CD4-positive, alpha-beta memory T cell (primary cell): ENCODE results near the gene GNA15. TPM values are rescaled to one million over a fixed set of nuclear protein-coding genes. Genes with fewer than 3 reads are reported as not detected.

Source experiments
- CTCF ChIA-PET: fragments of 350-600 bp; sonication (Branson Sonifier 250); formaldehyde crosslinking; loops from one replicate; lab custom pipeline; 2021; ENCODE audit warnings: inconsistent platforms; ENCODE audit not compliant: partially characterized antibody; lab: Charles Lee
- POLR2A ChIA-PET: fragments of 350-600 bp; sonication (Branson Sonifier 250); formaldehyde crosslinking; loops from one replicate; lab custom pipeline; 2021; ENCODE audit not compliant: partially characterized antibody; lab: Charles Lee
- DNase-seq, 5 donors: peaks; one replicate each; pipeline versions ENCODE4 v3.0.0 to v3.0.0-alpha.2; 2020 to 2022; ENCODE audit warnings: mixed read lengths in 1 of 5
- H3K27ac ChIP-seq: one replicate; pipeline ENCODE4 v1.7.0; 2013; ENCODE audit warnings: low read depth, low read length
- H3K27me3 ChIP-seq: 2 replicates; pipeline ENCODE4 v1.7.0; 2013; ENCODE audit warnings: mild to moderate bottlenecking, low read length, moderate library complexity; ENCODE audit not compliant: insufficient read depth
- H3K36me3 ChIP-seq: 2 replicates; pipeline ENCODE4 v1.7.0; 2013; ENCODE audit warnings: mild to moderate bottlenecking, low read length, moderate library complexity; ENCODE audit not compliant: insufficient read depth
- H3K4me1 ChIP-seq: 2 replicates; pipeline ENCODE4 v1.7.0; 2013; ENCODE audit warnings: mild to moderate bottlenecking, low read length, moderate library complexity; ENCODE audit not compliant: insufficient read depth
- H3K4me3 ChIP-seq, 2 donors: one replicate each; pipeline ENCODE4 v1.7.0; 2013; ENCODE audit warnings: low read length in 2 of 2, mild to moderate bottlenecking in 1 of 2
- H3K9me3 ChIP-seq, 2 donors: one replicate each; pipeline ENCODE4 v1.7.0; 2013; ENCODE audit warnings: low read length in 2 of 2, control low read depth in 1 of 2; ENCODE audit not compliant: control insufficient read depth in 1 of 2
- H3K27ac Mint-ChIP-seq, 7 donors: one replicate each; pipeline ENCODE4 v1.8.0; 2020 to 2021; ENCODE audit warnings: mixed read lengths in 7 of 7, mild to moderate bottlenecking in 6 of 7, inconsistent platforms in 3 of 7, moderate library complexity in 3 of 7
- H3K27me3 Mint-ChIP-seq, 2 donors: one replicate each; pipeline ENCODE4 v1.8.0; 2020 to 2021; ENCODE audit warnings: mixed read lengths in 2 of 2
- H3K36me3 Mint-ChIP-seq, 2 donors: one replicate each; pipeline ENCODE4 v1.8.0; 2020 to 2021; ENCODE audit warnings: mixed read lengths in 2 of 2, inconsistent platforms in 1 of 2, mild to moderate bottlenecking in 1 of 2
- H3K4me1 Mint-ChIP-seq, 4 donors: one replicate each; pipeline ENCODE4 v1.8.0; 2020 to 2021; ENCODE audit warnings: mixed read lengths in 4 of 4, mild to moderate bottlenecking in 1 of 4
- H3K4me3 Mint-ChIP-seq, 8 donors: one replicate each; pipeline ENCODE4 v1.8.0; 2020 to 2021; ENCODE audit warnings: mixed read lengths in 8 of 8, mild to moderate bottlenecking in 7 of 8, moderate library complexity in 6 of 8, inconsistent platforms in 3 of 8
- H3K9me3 Mint-ChIP-seq, 8 donors: one replicate each; pipeline ENCODE4 v1.8.0; 2020 to 2021; ENCODE audit warnings: mixed read lengths in 8 of 8, mild to moderate bottlenecking in 5 of 8, inconsistent platforms in 3 of 8, moderate library complexity in 1 of 8
- intact Hi-C: fragments of 100-400 bp; cut with micrococcal nuclease; formaldehyde crosslinking; loops from one replicate; pipeline ENCODE4 v1.15.1; 2023
- polyA plus RNA-seq, 2 donors: library from polyadenylated mRNA; unstranded; fragments of 300-500 nt; fragmentation: Illumina TruSeq; gene quantifications; one replicate each; pipeline ENCODE4 v1.2.3, GENCODE V29; 2021
- total RNA-seq, 2 experiments: library from RNA; stranded (reverse); gene quantifications; one replicate each; pipeline ENCODE4 v1.2.3, GENCODE V29; 2021

The GNA15 gene
- total and polyA plus RNA-seq, 4 experiments from 2014 or later = 2.5 to 4.8 (median 3.5) TPM

GRCh38 chr19:3161453-3161852 is 25.6 kb downstream of the GNA15 start:
- intact Hi-C loops = loop anchor here (5.0 kb wide), 1 partner anchor 209 kb away; no protein-coding TSS in a partner anchor
- POLR2A ChIA-PET = interaction anchor here (0.6 to 1.6 kb wide), 2 partner anchors 16 to 18 kb away, joined by 3 to 6 read pairs; partner anchors contain the start of gene S1PR4
- peaks cover 9 to 30% (median 21%) of the 10 kb centered on the region in 4 donors for H3K4me1 Mint-ChIP-seq
- Histone ChIP-seq H3K27me3 (no peaks in the 10 kb centered on the region), H3K9me3 (no peaks in the 10 kb centered on the region), H3K4me1 (peaks cover 11% of the 10 kb centered on the region), H3K36me3 (no peaks in the 10 kb centered on the region), H3K27ac (no peak overlapping the region), H3K4me3 (no peak overlapping the region)
- H3K27me3 Mint-ChIP-seq = no peaks in the 10 kb centered on the region
- no peak overlapping the region for H3K4me3 Mint-ChIP-seq
- DNase-seq = no peak
- CTCF ChIA-PET = interaction anchor here (0.8 to 5.6 kb wide), 12 partner anchors 9 to 85 kb away, joined by 3 to 101 read pairs (median 8); no protein-coding TSS in a partner anchor
- peaks cover 13 to 15% of the 10 kb centered on the region in 2 donors for H3K36me3 Mint-ChIP-seq
- peaks cover 0 to 7% (median 0%) of the 10 kb centered on the region in 8 donors for H3K9me3 Mint-ChIP-seq
- H3K27ac Mint-ChIP-seq = peak overlapping the region; percentile 25 to 70 (median 42)

- Mint-ChIP-seq H3K36me3 (peaks cover 13 to 15% of the 10 kb centered on the region in 2 donors), H3K4me3 (no peak overlapping the region), H3K27me3 (no peaks in the 10 kb centered on the region), H3K27ac (peak overlapping the region; percentile 50 to 92 (median 77)), H3K4me1 (peaks cover 7 to 30% (median 16%) of the 10 kb centered on the region in 4 donors), H3K9me3 (peaks cover 0 to 7% (median 0%) of the 10 kb centered on the region in 8 donors)
- POLR2A ChIA-PET = interaction anchor here (1.1 to 1.5 kb wide), 2 partner anchors 22 to 33 kb away, joined by 4 to 6 read pairs; no protein-coding TSS in a partner anchor
- no peak overlapping the region for H3K4me3 ChIP-seq
- no peaks in the 10 kb centered on the region for H3K9me3 ChIP-seq
- CTCF ChIA-PET = interaction anchor here (0.9 to 5.6 kb wide), 16 partner anchors 8 to 102 kb away, joined by 3 to 101 read pairs (median 6); no protein-coding TSS in a partner anchor
- no peaks in the 10 kb centered on the region for H3K36me3 ChIP-seq
- intact Hi-C loops = loop anchor here (1.0 to 5.0 kb wide), 6 partner anchors 16 to 210 kb away; partner anchors contain the start of gene S1PR4
- peaks cover 11% of the 10 kb centered on the region for H3K4me1 ChIP-seq
- H3K27me3 ChIP-seq = no peaks in the 10 kb centered on the region
- H3K27ac ChIP-seq = no peak overlapping the region
- no peak for DNase-seq
Measured at GRCh38 chr19:3162418-3163229, 26.8 kb downstream of the GNA15 start.

- POLR2A ChIA-PET = interaction anchor here (0.7 to 1.5 kb wide), 2 partner anchors 21 to 1297 kb away, joined by 4 to 6 read pairs; no protein-coding TSS in a partner anchor
- peak overlapping the region in 3 of 8 donors; percentile 5 to 55 (median 55) for H3K4me3 Mint-ChIP-seq
- intact Hi-C loops = loop anchor here (1.0 to 5.0 kb wide), 6 partner anchors 15 to 211 kb away; partner anchors contain the start of gene S1PR4
- CTCF ChIA-PET = interaction anchor here (0.9 to 3.9 kb wide), 14 partner anchors 10 to 213 kb away, joined by 3 to 68 read pairs (median 5); no protein-coding TSS in a partner anchor
- H3K27me3 ChIP-seq = no peaks in the 10 kb centered on the region
- H3K27ac ChIP-seq = no peak overlapping the region
- no peaks in the 10 kb centered on the region for H3K27me3 Mint-ChIP-seq
- H3K9me3 ChIP-seq = no peaks in the 10 kb centered on the region
- peaks cover 9 to 30% (median 15%) of the 10 kb centered on the region in 4 donors for H3K4me1 Mint-ChIP-seq
- H3K27ac Mint-ChIP-seq = peak overlapping the region; percentile 62 to 92 (median 77)
- no peak overlapping the region for H3K4me3 ChIP-seq
- H3K9me3 Mint-ChIP-seq = peaks cover 0 to 7% (median 0%) of the 10 kb centered on the region in 8 donors
- H3K4me1 ChIP-seq = peaks cover 11% of the 10 kb centered on the region
- peaks cover 13 to 15% of the 10 kb centered on the region in 2 donors for H3K36me3 Mint-ChIP-seq
- H3K36me3 ChIP-seq = no peaks in the 10 kb centered on the region
- DNase-seq = peak; percentile 69 to 73 (median 71)
Measured at GRCh38 chr19:3163230-3163886, 27.5 kb downstream of the GNA15 start.

- Histone ChIP-seq H3K9me3 (no peaks in the 10 kb centered on the region), H3K36me3 (no peaks in the 10 kb centered on the region), H3K27me3 (no peaks in the 10 kb centered on the region), H3K4me3 (no peak overlapping the region), H3K4me1 (peaks cover 11% of the 10 kb centered on the region), H3K27ac (no peak overlapping the region)
- Mint-ChIP-seq H3K4me1 (peaks cover 9 to 30% (median 15%) of the 10 kb centered on the region in 4 donors), H3K27me3 (no peaks in the 10 kb centered on the region), H3K9me3 (peaks cover 0 to 7% (median 0%) of the 10 kb centered on the region in 8 donors), H3K36me3 (peaks cover 13 to 15% of the 10 kb centered on the region in 2 donors), H3K27ac (peak overlapping the region in 2 of 7 donors; percentile 62 to 79), H3K4me3 (no peak overlapping the region)
- CTCF ChIA-PET = interaction anchor here (0.9 to 3.9 kb wide), 14 partner anchors 11 to 213 kb away, joined by 3 to 68 read pairs (median 5); no protein-coding TSS in a partner anchor
- intact Hi-C loops = loop anchor here (1.0 to 5.0 kb wide), 6 partner anchors 15 to 212 kb away; partner anchors contain the start of gene S1PR4
- no peak for DNase-seq
- POLR2A ChIA-PET = interaction anchor here (0.7 to 1.5 kb wide), 2 partner anchors 21 to 1298 kb away, joined by 4 to 6 read pairs; no protein-coding TSS in a partner anchor
Measured at GRCh38 chr19:3163943-3164342, 28.1 kb downstream of the GNA15 start.

GRCh38 chr19:3167533-3168272 is 31.9 kb downstream of the GNA15 start:
- Histone ChIP-seq H3K36me3 (no peaks in the 10 kb centered on the region), H3K4me1 (peaks cover 11% of the 10 kb centered on the region), H3K4me3 (no peak overlapping the region), H3K9me3 (no peaks in the 10 kb centered on the region), H3K27ac (no peak overlapping the region), H3K27me3 (no peaks in the 10 kb centered on the region)
- Mint-ChIP-seq H3K9me3 (no peaks in the 10 kb centered on the region), H3K27me3 (no peaks in the 10 kb centered on the region), H3K36me3 (peaks cover 4% of the 10 kb centered on the region in 2 donors), H3K27ac (peak overlapping the region in 2 of 7 donors; percentile 9 to 55), H3K4me1 (peaks cover 11 to 31% (median 21%) of the 10 kb centered on the region in 4 donors), H3K4me3 (peak overlapping the region in 1 of 8 donors; percentile 59)
- DNase-seq = no peak
- ChIA-PET POLR2A (no interaction called here), CTCF (interaction anchor here (0.8 kb wide), 1 partner anchor 40 kb away, joined by 4 read pairs; no protein-coding TSS in a partner anchor)
- intact Hi-C loops = no loop called here
